ENCODE measurements around the gene PPP1R13L.

GRCh38 chr19:45439569-45440258 lies 34.8 kb upstream of the PPP1R13L start:
- no peak for TF ChIP-seq EZH2phosphoT487 (IDR thresholded peaks at IDR 0.05; ENCODE audit: insufficient read depth, low read depth)
- no peak for TF ChIP-seq EZH2 (IDR thresholded peaks at IDR 0.05; ENCODE audit: insufficient read depth, poor library complexity, severe bottlenecking)

Data from GM23248 (cell line).